RPMI8226 (cell line): Measurements from ENCODE around the gene OR2AK2.
A peak's percentile ranks its signal among the peaks of the same experiment; 100 is the strongest.

Experiments used
- DNase-seq: peaks from one replicate; pipeline ENCODE4 v3.0.0-alpha.2; 2015

OR2AK2 gene, protein sequence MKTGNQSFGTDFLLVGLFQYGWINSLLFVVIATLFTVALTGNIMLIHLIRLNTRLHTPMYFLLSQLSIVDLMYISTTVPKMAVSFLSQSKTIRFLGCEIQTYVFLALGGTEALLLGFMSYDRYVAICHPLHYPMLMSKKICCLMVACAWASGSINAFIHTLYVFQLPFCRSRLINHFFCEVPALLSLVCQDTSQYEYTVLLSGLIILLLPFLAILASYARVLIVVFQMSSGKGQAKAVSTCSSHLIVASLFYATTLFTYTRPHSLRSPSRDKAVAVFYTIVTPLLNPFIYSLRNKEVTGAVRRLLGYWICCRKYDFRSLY

DNA sequence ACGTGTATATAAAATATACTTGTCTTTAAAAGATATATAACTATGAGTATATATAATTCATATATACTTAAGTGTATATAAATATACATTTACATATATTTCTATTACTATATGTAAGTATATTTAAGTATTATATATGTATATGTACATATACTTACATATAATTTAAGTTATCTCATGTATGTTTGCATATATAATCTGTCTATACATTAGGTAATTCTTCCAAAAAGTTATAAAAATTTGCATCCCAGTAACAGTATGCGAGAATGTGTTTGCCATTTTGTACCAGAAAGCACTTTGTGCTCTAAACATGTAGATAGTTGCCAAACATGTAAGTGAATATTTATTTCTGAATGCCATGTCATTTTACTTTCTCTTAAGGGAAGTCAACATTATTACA lies at the start of gene OR2AK2:
Gene OR2AK2, plus strand, starts transcription at position 301 of the 400 bp plus-strand sequence. CDS start 144 bp downstream, outside the sequence.
- no peak for DNase-seq

DNA sequence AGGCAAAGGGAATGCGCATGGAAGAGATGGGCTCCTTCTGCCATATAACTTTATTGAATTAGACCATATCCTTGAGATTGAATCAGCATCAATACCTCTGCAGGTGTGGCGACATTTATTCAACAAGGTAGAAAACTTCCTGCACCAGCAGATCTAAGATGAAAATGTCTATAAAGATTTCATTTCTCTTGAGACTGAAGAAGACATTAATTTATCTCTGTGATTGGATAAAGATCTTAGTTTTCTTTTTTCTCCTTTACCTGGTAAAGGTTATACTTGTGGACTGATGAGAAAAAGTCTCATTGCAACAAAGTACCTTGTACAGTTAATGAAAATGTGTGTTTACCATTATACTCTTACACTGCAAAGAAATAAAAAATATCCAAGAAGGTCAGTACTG lies 45.1 kb upstream of the OR2AK2 start, which contains the start of gene OR2T8:
Gene OR2T8, plus strand, starts transcription at position 301 of the 400 bp plus-strand sequence. CDS start 766 bp downstream, outside the sequence.
- no peak for DNase-seq

DNA sequence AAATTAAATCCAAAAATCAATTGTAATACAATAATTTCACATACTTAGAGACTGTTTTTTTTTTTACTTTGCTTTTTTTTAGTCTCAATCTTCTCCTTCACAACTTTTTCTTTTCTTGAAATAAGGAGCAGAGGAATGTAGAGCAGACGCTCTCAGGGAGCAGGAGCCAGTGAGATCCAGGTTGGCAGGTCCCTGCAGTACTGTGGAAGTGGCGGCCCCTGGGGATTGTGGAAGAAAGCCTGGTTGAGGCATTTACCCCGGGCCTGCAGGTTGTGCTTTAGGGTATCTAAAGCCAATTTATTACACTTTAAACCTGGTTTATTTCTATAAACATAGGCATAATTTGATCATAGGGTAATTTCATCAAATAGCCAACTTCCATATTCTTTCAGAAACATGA lies 41.1 kb upstream of the OR2AK2 start:
- DNase-seq: no peak

DNA sequence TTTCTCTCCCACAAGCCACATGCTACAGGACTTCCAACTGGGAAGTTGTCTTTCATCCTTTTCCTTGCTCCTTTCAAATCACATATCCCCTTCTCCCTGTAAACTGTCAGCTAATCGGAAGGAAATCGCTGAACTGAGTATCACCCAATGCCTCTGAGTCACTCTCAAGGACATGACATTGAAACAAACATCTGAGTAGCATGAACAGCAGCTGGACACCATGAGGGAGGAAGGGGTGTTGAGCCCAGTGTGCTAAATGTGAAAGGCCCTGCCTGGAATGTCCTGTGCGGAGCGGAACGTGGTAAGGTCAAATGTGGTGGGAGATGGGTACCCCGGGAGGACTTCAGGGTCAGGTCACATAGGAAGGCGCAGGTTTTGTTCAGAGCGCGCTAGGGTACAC lies 40.2 kb upstream of the OR2AK2 start, which contains the start of gene OR2AJ1:
Gene OR2AJ1, plus strand, starts transcription at position 22 of the 400 bp plus-strand sequence. CDS start 8,880 bp downstream, outside the sequence.
- DNase-seq: no peak

DNA sequence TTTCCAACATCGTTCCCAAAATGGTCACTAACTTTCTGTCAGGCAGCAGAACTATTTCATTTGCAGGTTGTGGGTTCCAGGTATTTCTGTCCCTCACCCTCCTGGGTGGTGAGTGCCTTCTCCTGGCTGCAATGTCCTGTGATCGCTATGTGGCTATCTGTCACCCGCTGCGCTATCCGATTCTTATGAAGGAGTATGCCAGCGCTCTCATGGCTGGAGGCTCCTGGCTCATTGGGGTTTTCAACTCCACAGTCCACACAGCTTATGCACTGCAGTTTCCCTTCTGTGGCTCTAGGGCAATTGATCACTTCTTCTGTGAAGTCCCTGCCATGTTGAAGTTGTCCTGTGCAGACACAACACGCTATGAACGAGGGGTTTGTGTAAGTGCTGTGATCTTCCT lies 31.0 kb upstream of the OR2AK2 start:
- DNase-seq: no peak

DNA sequence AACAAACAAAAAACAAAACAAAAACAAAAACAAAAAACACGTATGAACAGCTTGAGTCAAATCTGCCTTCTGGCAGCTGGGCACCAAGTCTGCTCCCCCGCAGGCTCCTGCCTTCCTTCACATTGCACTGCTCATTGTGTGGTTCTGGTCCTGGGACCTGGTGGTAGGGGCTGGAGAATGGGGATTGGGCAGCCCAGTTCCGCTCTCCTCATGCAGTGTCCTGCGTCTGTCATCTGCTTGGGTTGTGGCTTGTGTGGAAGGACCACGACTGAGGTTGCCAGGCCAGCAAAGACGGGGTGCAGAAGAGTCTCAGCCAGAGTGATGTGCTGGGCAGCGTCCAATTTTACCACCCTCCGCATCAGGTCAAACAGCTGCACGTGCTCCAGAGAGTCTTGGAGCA lies 29.3 kb upstream of the OR2AK2 start:
- DNase-seq: no peak

DNA sequence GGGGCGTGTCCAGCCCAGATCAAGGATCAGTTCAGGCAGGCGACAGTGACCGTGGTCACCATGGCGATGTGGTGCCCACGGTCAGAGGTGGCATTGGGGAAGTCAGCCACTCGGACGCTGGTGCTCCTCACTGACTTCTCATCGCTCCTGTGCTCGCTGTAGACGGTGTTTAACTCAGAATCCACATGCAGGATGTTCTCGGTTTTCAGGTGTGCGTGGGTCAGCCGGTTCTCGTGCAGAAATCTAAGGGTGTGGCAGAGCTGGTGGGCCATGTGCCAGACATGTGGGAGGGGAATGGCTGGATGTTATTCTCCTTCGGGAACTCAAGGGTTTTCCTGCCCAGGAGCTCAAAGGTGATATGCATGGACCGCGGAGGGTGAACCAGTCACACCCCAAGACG lies 28.6 kb upstream of the OR2AK2 start:
- no peak for DNase-seq

DNA sequence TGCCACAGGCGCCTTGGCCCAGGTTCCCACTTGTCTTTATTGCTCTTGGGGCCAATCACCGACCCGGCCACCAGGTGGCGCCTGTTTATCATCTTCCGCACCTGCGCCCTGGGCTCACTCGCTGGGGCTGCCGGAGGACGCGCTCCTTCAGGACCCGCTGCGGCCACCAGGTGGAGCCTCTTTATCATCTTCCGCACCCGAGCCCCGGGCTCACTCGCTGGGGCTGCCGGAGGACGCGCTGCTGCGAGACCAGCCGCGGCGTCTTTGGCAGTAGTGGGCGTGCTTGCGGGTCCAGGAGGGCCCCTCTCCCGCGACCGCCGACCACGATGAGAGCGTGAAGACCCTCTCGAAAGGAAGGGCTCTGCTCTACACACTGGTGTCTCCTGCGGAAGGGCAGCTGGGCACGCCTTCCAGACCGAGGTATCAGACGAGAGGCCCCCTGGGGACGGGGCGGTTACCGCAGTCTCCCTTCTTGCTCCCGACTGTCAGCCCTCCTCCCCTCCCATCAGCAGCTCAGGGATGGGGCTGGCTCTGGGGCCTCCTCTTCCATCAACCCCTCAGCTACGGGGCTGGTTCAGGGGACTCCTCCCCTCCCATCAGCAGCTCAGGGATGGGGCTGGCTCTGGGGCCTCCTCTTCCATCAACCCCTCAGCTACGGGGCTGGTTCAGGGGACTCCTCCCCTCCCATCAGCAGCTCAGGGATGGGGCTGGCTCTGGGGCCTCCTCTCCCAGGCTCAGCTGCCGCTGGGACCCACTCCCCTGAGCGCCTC lies 27.9 kb upstream of the OR2AK2 start:
- peak; percentile 93 for DNase-seq

DNA sequence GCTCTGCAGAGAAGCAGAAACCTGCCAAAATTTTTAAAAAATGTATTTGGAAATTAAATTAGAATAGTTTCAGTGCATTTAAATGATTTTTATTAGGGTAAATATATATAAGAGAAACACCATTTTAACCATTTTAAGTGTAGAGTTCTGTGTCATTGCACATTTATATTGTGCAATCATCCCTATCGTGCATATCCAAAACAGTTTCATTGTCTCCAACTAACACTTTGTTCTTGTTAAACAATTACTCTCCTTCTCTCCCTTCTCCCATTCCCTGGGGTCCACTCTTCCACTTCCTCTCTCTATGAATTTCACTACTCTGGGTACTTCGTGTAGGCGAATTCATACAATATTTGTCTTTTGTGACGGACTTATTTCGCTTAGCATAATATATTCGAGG lies 22.4 kb upstream of the OR2AK2 start:
- no peak for DNase-seq

DNA sequence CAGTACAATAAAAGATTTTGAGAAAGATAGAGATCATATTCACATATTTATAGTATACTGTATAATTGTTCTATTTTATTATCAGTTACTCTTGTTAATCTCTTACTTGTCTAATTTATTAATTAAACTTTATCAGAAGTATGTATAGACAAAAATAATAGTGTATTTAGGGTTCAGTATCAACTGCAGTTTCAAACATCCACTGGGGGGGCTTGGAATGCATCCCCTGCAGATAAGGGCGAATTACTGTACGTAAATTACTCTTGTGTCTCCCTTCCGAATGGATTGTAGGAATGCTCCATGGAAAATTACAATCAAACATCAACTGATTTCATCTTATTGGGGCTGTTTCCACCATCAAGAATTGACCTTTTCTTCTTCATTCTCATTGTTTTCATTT lies 16.5 kb upstream of the OR2AK2 start, which contains the start of gene OR2L8:
Gene OR2L8, plus strand, starts transcription at position 301 of the 400 bp plus-strand sequence. Its CDS starts 0 bp downstream, at position 301.
- DNase-seq: no peak

DNA sequence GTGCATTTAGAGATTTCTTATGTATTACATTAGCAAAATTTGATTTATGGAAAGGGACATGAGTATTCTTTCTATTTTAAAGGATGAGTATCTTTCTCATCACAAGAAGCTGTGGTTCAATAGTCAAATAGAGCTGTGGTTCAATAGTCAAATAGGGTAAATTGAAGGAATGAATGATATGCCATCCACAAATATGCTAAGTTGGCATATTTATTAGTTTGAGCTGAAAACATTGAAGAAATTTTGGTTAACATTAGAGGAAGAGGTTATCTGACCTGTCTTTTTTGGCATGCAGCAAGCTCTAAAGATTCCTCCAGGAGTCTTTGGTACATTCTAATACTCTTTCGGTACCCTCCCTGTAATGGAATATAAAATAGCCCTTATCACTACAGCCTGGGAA lies 11.6 kb upstream of the OR2AK2 start:
- no peak for DNase-seq

DNA sequence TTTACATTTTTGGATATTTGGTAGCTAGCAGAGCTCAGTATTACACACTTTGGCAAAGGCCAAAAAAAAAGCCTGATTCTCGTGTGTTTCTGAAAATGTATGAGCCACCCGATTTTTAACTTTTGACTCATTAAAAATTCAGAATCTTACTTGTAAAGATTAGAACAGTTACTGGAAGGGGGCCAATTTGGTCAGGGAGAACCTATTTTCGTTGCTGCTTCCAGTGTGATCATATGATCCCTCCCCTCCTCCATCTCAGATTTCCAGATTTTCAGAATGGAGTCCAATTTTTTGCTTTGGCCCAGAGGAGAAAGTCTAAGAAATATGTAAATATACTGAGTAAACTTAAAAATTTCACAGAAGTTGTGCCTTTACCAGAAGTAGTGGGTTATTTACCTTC lies 3.2 kb upstream of the OR2AK2 start:
- DNase-seq: no peak

DNA sequence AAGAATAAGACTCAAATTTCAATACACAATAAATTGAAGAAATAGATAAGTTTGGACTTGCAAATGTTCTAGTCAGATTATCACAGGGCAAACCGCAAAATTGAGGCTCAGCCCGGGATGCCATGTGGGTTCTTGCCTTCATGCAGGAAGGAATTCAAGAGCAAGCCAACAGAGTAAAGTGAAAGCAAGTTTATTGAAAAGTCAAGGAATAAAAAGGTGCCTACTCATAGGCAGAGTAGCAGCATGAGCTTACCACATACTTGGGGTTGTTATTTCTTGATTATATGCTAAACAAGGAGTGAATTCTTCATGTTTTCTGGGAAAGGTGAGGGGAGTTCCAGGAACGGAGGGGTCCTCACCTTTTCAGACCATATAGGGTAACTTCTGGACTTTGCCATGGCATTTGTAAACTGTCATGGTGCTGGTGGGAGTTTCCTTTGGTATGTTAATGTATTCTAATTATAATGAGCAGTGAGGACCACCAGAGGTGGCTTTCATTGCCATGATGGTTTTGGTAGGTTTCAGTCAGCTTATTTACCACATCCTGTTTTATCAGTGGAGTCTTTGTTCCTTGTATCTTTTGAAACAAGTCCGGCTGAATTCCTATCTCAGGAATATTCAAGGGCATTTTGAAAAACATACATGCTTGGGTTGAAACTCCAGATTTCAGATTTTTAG lies 2.0 kb upstream of the OR2AK2 start:
- DNase-seq: no peak

DNA sequence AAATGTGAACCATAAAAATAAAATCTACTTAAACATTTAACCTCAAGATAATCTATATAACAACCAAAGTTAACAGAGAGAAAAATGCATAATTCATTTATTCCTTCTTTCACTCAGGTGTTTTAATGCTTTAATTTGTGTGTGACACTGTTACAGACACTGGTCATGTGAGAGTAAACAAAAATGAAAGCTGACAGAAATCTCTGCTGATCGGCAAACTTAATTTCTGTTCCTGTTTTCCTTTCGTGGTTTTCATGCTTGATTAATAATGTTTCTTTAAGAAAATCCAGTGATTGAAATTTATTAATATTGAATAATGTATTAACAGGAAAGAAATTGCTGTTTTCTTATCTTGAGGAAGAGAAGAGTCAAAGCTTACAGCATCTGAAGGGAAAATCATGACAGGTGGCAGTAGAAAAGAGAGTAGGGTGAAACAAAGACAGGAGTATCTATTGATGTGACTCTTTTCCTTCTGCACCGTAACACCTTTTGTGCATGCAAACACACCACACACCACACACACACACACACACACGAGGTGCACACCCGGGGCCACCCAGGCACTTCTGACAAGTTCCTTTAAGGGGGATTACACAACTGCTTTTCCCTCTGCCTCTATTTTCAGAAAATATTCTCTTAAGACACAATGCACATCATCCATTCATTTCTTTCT lies 1.6 kb downstream of the OR2AK2 start:
- no peak for DNase-seq

DNA sequence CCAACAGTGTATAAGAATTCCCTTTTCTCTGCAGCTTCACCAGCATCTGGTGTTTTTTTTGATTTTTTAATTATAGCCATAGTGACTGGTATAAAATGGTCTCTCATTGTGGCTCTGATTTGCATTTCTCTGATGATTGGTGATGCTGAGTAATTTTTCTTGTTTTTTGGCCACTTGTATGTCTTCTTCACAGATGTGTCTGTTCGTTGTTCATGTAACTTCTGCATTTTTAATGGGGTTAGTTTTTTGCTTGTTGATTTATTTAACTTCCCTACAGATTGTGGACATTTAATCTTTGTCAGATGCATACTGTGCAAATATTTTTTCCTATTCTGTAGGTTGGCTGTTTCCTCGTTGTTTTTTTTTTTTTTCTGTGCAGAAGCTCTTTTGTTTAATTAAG lies 28.0 kb downstream of the OR2AK2 start:
- no peak for DNase-seq

DNA sequence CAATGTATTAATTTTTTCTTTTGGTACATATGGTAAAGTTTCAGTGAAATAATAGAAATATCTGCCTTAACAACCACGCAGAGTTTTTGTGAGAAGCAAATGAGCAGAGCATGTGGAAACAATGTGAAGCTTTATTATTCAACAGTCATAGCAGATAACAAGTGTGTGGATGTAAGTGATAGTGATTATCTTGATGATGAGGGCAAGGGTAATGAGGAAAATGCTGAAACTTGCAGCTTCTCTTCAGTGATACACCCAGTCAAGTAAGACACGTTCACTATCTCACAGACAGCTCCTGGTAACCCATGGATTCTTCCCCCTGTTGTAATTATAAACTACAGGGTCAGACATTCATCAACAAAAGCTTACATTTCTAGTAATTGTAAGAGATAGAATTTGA lies 33.8 kb downstream of the OR2AK2 start:
- DNase-seq: no peak

DNA sequence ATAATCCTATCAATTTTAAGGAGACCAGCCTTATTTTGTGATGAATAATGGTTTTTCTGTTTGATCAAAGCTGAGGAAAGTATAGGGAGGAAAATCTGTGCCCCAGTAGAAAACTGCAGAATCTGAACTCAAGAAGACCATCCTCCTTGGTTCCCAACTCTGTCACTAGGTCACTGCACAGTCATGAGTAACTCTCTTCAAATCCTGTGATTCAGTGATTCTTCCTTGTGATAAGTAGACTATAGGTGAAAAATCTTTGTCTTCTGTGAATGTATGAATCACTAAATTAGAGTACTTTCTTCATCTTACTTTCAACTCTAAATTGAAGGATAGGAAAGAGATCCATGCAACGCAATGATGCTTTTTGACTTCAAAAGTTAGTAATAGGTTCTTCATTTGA lies 35.1 kb downstream of the OR2AK2 start:
- no peak for DNase-seq

DNA sequence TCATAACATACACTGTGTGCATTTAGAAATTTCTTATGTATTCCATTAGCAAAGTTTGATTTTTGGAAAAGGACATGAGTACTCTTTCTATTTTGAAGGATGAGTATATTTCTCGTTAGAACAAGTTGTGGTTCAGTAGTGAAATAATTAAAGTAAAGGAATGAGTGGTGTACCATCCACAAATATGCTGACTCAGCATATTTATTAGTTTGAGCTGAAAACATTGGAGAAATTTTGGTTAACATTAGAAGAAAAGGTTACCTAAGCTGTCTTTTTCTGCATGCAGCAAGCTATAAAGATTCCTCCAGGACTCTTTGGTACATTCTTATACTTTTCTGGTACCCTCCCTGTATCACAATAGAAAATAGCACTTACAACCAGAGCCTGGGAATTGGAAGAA lies 42.7 kb downstream of the OR2AK2 start:
- DNase-seq: no peak

DNA sequence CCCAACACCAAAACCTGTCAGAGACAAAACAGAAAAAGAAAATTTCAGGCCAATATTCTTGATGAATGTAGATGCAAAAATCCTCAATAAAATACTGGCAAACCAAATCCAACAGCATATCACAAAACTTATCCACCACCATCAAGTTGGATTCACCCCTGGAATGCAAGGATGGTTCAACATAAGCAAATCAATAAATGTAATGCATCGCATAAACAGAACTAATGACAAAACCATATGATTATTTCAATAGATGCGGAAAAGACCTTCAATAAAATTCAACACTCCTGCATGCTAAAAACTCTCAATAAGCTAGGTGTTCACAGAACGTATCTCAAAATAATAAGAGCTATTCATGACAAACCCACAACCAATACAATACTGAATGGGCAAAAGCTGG lies 44.6 kb downstream of the OR2AK2 start:
- no peak for DNase-seq

DNA sequence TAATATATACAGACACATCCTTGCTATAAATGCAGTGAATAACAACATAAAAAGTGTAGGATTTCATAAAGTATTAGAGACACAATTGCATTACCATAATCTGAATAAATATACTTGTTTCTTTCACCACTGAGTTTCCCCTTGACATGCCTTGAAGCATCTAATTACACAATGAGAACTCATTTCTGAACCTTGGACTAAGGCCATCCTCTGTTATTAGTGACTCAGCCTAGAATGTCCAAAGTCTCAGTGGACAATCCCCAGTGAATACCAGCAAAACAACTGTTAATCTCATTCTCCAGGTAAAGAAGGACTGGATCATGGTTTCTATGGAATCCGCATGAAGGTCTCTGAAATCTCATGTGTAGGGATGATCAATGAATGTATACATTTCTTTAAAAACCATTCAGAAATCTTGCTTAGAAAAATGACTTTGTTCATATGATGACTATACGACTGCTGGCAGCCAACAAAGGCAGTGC lies 48.2 kb downstream of the OR2AK2 start, which contains the start of gene OR2L5:
Gene OR2L5, plus strand, starts transcription at position 432 of the 482 bp plus-strand sequence. CDS start 8,288 bp downstream, outside the sequence.
- no peak for DNase-seq

DNA sequence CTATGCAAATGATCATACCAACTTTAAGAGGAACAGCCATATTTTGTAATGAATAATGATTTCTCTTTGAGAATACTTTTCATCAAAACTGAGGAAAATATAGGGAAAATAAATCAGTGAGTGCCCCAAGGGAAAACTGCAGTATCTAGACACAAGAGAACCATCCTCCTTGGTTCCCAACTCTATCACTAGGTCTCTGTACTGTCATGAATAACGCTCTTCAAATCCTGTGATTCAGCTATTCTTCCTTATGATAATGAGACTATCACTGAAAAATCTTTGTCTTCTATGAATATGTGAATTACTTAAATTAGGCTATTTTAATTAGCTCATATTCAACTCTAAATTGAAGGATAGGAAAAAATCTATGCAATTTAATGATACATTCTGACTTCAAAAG lies 50.8 kb downstream of the OR2AK2 start:
- DNase-seq: no peak
